Measurements from ENCODE around the gene NOP58.
A peak's percentile ranks its signal among the peaks of the same experiment; 100 is the strongest.

The NOP58 gene

DNA sequence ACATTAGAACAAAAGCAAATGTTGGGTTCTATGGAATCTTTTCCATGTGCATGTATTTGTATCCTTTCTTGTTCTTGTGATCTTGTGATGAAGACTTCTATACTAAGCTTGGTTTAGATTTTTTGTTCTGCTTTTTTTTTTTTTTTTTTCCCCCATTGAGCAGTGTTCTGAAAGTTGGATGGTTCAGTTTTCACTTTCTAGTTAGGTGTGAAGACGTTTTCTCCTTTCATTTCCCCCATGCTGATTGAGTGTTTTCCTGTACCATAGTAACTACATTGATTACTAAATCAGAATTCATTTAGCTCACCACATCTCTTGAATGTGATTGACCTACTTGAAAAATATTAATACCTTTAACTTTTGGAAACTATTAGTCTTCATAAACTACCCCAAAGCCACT lies 34.1 kb downstream of the NOP58 start:
- Histone ChIP-seq H3K9me2 (replicated peaks; ENCODE audit: insufficient read depth, low read length) (no peaks in the 10 kb centered on the region), H2AFZ (ENCODE audit: low read length) (no peak overlapping the region), H3F3A (ENCODE audit: insufficient read depth, low read length) (peaks cover 9% of the 10 kb centered on the region), H3K36me3 (replicated peaks; ENCODE audit: insufficient read depth, low read length) (peaks cover 43% of the 10 kb centered on the region), H4K20me1 (ENCODE audit: insufficient read depth, low read length) (peaks cover 25% of the 10 kb centered on the region; the same call in 1 of the 2 replicates), H3K79me2 (ENCODE audit: low read length) (peaks cover 28% of the 10 kb centered on the region), H3K27me3 (replicated peaks; ENCODE audit: insufficient read depth, low read length) (no peaks in the 10 kb centered on the region), H3K4me2 (ENCODE audit: low read depth, low read length) (no peak overlapping the region), H3K27ac (ENCODE audit: low read length) (no peak overlapping the region), H3K9ac (ENCODE audit: low read length) (no peak overlapping the region), H3K4me3 (ENCODE audit: low read length) (no peak overlapping the region), H3K4me1 (ENCODE audit: low read length) (peaks cover 4% of the 10 kb centered on the region), H3K9me3 (replicated peaks; ENCODE audit: insufficient read depth, low read length) (no peaks in the 10 kb centered on the region)
- no peak for TF ChIP-seq EZH2 (optimal IDR thresholded peaks at IDR 0.05; ENCODE audit: low read depth, low read length)
- TF ChIP-seq EZH2phosphoT487 (IDR thresholded peaks at IDR 0.05; ENCODE audit: low read length) = no peak
- TF ChIP-seq, protein P1, sequence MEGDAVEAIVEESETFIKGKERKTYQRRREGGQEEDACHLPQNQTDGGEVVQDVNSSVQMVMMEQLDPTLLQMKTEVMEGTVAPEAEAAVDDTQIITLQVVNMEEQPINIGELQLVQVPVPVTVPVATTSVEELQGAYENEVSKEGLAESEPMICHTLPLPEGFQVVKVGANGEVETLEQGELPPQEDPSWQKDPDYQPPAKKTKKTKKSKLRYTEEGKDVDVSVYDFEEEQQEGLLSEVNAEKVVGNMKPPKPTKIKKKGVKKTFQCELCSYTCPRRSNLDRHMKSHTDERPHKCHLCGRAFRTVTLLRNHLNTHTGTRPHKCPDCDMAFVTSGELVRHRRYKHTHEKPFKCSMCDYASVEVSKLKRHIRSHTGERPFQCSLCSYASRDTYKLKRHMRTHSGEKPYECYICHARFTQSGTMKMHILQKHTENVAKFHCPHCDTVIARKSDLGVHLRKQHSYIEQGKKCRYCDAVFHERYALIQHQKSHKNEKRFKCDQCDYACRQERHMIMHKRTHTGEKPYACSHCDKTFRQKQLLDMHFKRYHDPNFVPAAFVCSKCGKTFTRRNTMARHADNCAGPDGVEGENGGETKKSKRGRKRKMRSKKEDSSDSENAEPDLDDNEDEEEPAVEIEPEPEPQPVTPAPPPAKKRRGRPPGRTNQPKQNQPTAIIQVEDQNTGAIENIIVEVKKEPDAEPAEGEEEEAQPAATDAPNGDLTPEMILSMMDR (IDR thresholded peaks at IDR 0.05; ENCODE audit: low read length) = no peak
- DNase-seq = peak; percentile 43

DNA sequence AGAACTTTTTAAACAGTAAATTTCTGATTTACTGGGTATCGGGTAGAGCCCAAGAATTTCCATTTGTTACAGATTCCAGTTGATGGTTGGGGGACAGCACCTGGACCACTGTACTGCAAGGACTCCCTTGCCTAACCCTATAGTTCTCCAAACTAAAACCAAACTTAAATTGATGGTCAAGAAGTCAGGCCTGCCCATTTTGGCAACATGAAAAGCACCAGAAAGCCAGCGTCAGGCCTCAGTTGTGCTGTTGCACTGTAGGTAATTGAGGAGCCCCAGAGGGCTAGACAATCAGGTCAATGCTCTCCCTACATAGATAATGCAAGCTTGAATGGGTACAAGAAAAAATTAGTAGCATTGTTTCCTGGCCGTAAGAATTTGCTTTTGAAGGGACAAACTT lies 40.5 kb downstream of the NOP58 start:
- H3K9me2 ChIP-seq (replicated peaks; ENCODE audit: insufficient read depth, low read length) = no peaks in the 10 kb centered on the region
- H2AFZ ChIP-seq (ENCODE audit: low read length) = no peak overlapping the region
- no peak overlapping the region for H3K27ac ChIP-seq (ENCODE audit: low read length)
- no peak overlapping the region for H3K4me3 ChIP-seq (ENCODE audit: low read length)
- H4K20me1 ChIP-seq (ENCODE audit: insufficient read depth, low read length) = no peaks in the 10 kb centered on the region; the same call in 1 of the 2 replicates
- H3K9me3 ChIP-seq (replicated peaks; ENCODE audit: insufficient read depth, low read length) = no peaks in the 10 kb centered on the region
- H3K79me2 ChIP-seq (ENCODE audit: low read length) = no peaks in the 10 kb centered on the region
- no peak overlapping the region for H3K9ac ChIP-seq (ENCODE audit: low read length)
- H3F3A ChIP-seq (ENCODE audit: insufficient read depth, low read length) = peaks cover 8% of the 10 kb centered on the region
- no peaks in the 10 kb centered on the region for H3K27me3 ChIP-seq (replicated peaks; ENCODE audit: insufficient read depth, low read length)
- TF ChIP-seq, protein P1 (IDR thresholded peaks at IDR 0.05; ENCODE audit: low read length) = no peak
- TF ChIP-seq EZH2 (optimal IDR thresholded peaks at IDR 0.05; ENCODE audit: low read depth, low read length) = no peak
- no peak for TF ChIP-seq EZH2phosphoT487 (IDR thresholded peaks at IDR 0.05; ENCODE audit: low read length)
- peaks cover 3% of the 10 kb centered on the region; the same call in 1 of the 2 replicates for H3K4me1 ChIP-seq (ENCODE audit: low read length)
- peaks cover 32% of the 10 kb centered on the region for H3K36me3 ChIP-seq (replicated peaks; ENCODE audit: insufficient read depth, low read length)
- H3K4me2 ChIP-seq (ENCODE audit: low read depth, low read length) = no peak overlapping the region
- no peak for DNase-seq

DNA sequence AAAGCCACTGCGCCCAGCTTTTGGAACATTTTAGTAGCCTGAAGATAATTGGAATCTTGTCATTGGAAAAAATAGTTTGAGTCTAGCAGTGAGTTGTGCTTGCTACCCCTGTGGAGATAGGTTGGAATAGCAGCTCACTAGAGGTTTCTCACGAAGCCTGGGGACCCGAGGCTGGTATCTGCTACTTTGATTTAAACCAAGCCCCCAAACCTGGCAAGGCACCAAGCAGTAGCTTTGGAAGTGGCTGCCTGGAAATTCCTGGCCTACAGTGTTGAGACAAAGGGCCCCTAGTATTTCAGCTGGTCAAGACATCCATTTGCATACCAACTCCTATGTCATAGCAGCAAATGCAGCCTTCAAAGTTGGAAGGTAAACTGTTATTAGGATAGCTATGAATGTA lies 42.1 kb downstream of the NOP58 start:
- Histone ChIP-seq H3F3A (ENCODE audit: insufficient read depth, low read length) (peaks cover 23% of the 10 kb centered on the region), H3K4me3 (ENCODE audit: low read length) (no peak overlapping the region), H3K9me2 (replicated peaks; ENCODE audit: insufficient read depth, low read length) (no peaks in the 10 kb centered on the region), H3K36me3 (replicated peaks; ENCODE audit: insufficient read depth, low read length) (peaks cover 28% of the 10 kb centered on the region), H3K27me3 (replicated peaks; ENCODE audit: insufficient read depth, low read length) (no peaks in the 10 kb centered on the region), H2AFZ (ENCODE audit: low read length) (no peak overlapping the region), H4K20me1 (ENCODE audit: insufficient read depth, low read length) (no peaks in the 10 kb centered on the region; the same call in 1 of the 2 replicates), H3K27ac (ENCODE audit: low read length) (no peak overlapping the region), H3K4me2 (ENCODE audit: low read depth, low read length) (no peak overlapping the region), H3K9me3 (replicated peaks; ENCODE audit: insufficient read depth, low read length) (no peaks in the 10 kb centered on the region), H3K79me2 (ENCODE audit: low read length) (no peaks in the 10 kb centered on the region), H3K4me1 (ENCODE audit: low read length) (peaks cover 18% of the 10 kb centered on the region), H3K9ac (ENCODE audit: low read length) (no peak overlapping the region)
- TF ChIP-seq, protein P1 (IDR thresholded peaks at IDR 0.05; ENCODE audit: low read length) = no peak
- TF ChIP-seq EZH2phosphoT487 (IDR thresholded peaks at IDR 0.05; ENCODE audit: low read length) = no peak
- TF ChIP-seq EZH2 (optimal IDR thresholded peaks at IDR 0.05; ENCODE audit: low read depth, low read length) = no peak
- no peak for DNase-seq

Measured in MM.1S (cell line).